ENCODE measurements around the gene SYNRG. TPM values are rescaled to one million over a fixed set of nuclear protein-coding genes. Genes with fewer than 3 reads are reported as not detected.
"Not testable (repeated sequence)": the region's sequence is repeated elsewhere in the genome, so short reads cannot be mapped to it uniquely, and the experiment has no call there.

SYNRG gene
- total RNA-seq, 1 donor: 22.5 TPM

GRCh38 chr17:37512442-37513068, 96.7 kb downstream of the SYNRG start:
- no peak for DNase-seq (ENCODE audit: low read depth)
- no peak for TF ChIP-seq CTCF (IDR thresholded peaks at IDR 0.05; ENCODE audit: insufficient read depth, low read length)

GRCh38 chr17:37511642-37512041, 97.6 kb downstream of the SYNRG start:
- H3K4me3 ChIP-seq (ENCODE audit: low read depth, low read length); DNase-seq (ENCODE audit: low read depth): not testable (repeated sequence)

More at GRCh38 chr17:37512442-37513068, 96.7 kb downstream of the SYNRG start:
- H3K4me3 ChIP-seq (ENCODE audit: low read depth, low read length): no peak overlapping the region

GRCh38 chr17:37510056-37510455, 99.2 kb downstream of the SYNRG start:
- DNase-seq (ENCODE audit: low read depth): no peak
- no peak overlapping the region for H3K4me3 ChIP-seq (ENCODE audit: low read depth, low read length)
- TF ChIP-seq CTCF (IDR thresholded peaks at IDR 0.05; ENCODE audit: insufficient read depth, low read length): no peak

- TF ChIP-seq CTCF (IDR thresholded peaks at IDR 0.05; ENCODE audit: insufficient read depth, low read length): no peak
- DNase-seq (ENCODE audit: low read depth): no peak
- H3K4me3 ChIP-seq (ENCODE audit: low read depth, low read length): no peak overlapping the region
Observed at GRCh38 chr17:37507111-37507510, 102.1 kb downstream of the SYNRG start.

- DNase-seq (ENCODE audit: low read depth): no peak
- TF ChIP-seq CTCF (IDR thresholded peaks at IDR 0.05; ENCODE audit: insufficient read depth, low read length): peak; percentile 65
- no peak overlapping the region for H3K4me3 ChIP-seq (ENCODE audit: low read depth, low read length)
Observed at GRCh38 chr17:37506678-37507077, 102.5 kb downstream of the SYNRG start.

- no peak for DNase-seq (ENCODE audit: low read depth)
- TF ChIP-seq CTCF (IDR thresholded peaks at IDR 0.05; ENCODE audit: insufficient read depth, low read length): no peak
Observed at GRCh38 chr17:37505333-37505732, 103.9 kb downstream of the SYNRG start.

GRCh38 chr17:37503148-37503547, 106.1 kb downstream of the SYNRG start:
- TF ChIP-seq CTCF (IDR thresholded peaks at IDR 0.05; ENCODE audit: insufficient read depth, low read length): no peak
- DNase-seq (ENCODE audit: low read depth): no peak

More at GRCh38 chr17:37505333-37505732, 103.9 kb downstream of the SYNRG start:
- H3K4me3 ChIP-seq (ENCODE audit: low read depth, low read length): no peak overlapping the region

More at GRCh38 chr17:37503148-37503547, 106.1 kb downstream of the SYNRG start:
- no peak overlapping the region for H3K4me3 ChIP-seq (ENCODE audit: low read depth, low read length)

All from fibroblast of the aortic adventitia (primary cell).